H1 (cell line): ENCODE measurements around the gene IFNL1. TPM values are rescaled to one million over a fixed set of nuclear protein-coding genes. Genes with fewer than 3 reads are reported as not detected.
A peak's percentile ranks its signal among the peaks of the same experiment; 100 is the strongest.

Source experiments
- ATF3 ChIP-seq: IDR thresholded peaks from 2 replicates; pipeline ENCODE4 v1.6.1; 2011; ENCODE audit warnings: low read depth, mild to moderate bottlenecking, low read length; ENCODE audit not compliant: insufficient read depth
- EP300 ChIP-seq, 2 experiments: IDR thresholded peaks; 1 replicate in 1 of 2; 2 replicates in 1 of 2; pipeline ENCODE4 v1.6.1; 2011 to 2012; ENCODE audit warnings: low read depth in 2 of 2, low read length in 2 of 2, mild to moderate bottlenecking in 2 of 2, borderline replicate concordance in 1 of 2, inconsistent platforms in 1 of 2, moderate library complexity in 1 of 2
- GTF2F1 ChIP-seq: IDR thresholded peaks from 2 replicates; pipeline ENCODE4 v1.6.1; 2012; ENCODE audit warnings: low read depth, low read length, improper control_type of control experiment, borderline replicate concordance
- JUND ChIP-seq: IDR thresholded peaks from 2 replicates; pipeline ENCODE4 v1.6.1; 2011; ENCODE audit warnings: mild to moderate bottlenecking, improper control_type of control experiment, low read length
- RBBP5 ChIP-seq: IDR thresholded peaks from 2 replicates; pipeline ENCODE4 v1.7.1; 2012; ENCODE audit warnings: low read depth, mild to moderate bottlenecking, inconsistent platforms, low read length, moderate library complexity, borderline replicate concordance
- RXRA ChIP-seq: IDR thresholded peaks from 2 replicates; pipeline ENCODE4 v1.6.1; 2011; ENCODE audit warnings: low read depth, mild to moderate bottlenecking, low read length, moderate library complexity; ENCODE audit not compliant: insufficient read depth
- SIN3A ChIP-seq, 2 experiments: IDR thresholded peaks in 1 of 2; conservative IDR thresholded peaks in 1 of 2; 2 replicates each; pipeline ENCODE4 v1.6.1; 2011 to 2012; ENCODE audit warnings: low read length in 2 of 2, improper control_type of control experiment in 1 of 2, low read depth in 1 of 2, mild to moderate bottlenecking in 1 of 2
- SIX5 ChIP-seq: IDR thresholded peaks from 2 replicates; pipeline ENCODE4 v1.6.1; 2011; ENCODE audit warnings: mild to moderate bottlenecking, low read depth, low read length
- SP4 ChIP-seq: IDR thresholded peaks from 2 replicates; pipeline ENCODE4 v1.6.1; 2012; ENCODE audit warnings: low read length, inconsistent platforms
- TBP ChIP-seq: IDR thresholded peaks from 2 replicates; pipeline ENCODE4 v1.6.1; 2011; ENCODE audit warnings: low read depth, low read length, improper control_type of control experiment
- polyA plus RNA-seq, 7 experiments: library from polyadenylated mRNA; depleted of rRNA in 3 of 7; stranded (reverse) in 5 of 7; unstranded in 2 of 7; fragments of >200 nt in 5 of 7; fragments of 200-250 nt in 2 of 7; gene quantifications; 1 replicate in 5 of 7; 2 replicates in 1 of 7; 4 replicates in 1 of 7; pipeline versions ENCODE4 v1.2.1 to v1.2.3, GENCODE V29; 2011 to 2013; ENCODE audit warnings: missing spikeins in 2 of 7, mixed read lengths in 2 of 7
- total RNA-seq: library from RNA; stranded (reverse); fragmentation: NEBNext Ultra II Directional; extraction: Animal tissue kit (Norgen Biotek cat#: 25700); gene quantifications from 2 replicates; pipeline ENCODE4 v1.2.1, GENCODE V29; 2021

Gene IFNL1
- total and polyA plus RNA-seq, 2 of the 8 experiments (the other 6 are each of a cell fraction or from before 2014, with no cell fraction given) = not detected

DNA sequence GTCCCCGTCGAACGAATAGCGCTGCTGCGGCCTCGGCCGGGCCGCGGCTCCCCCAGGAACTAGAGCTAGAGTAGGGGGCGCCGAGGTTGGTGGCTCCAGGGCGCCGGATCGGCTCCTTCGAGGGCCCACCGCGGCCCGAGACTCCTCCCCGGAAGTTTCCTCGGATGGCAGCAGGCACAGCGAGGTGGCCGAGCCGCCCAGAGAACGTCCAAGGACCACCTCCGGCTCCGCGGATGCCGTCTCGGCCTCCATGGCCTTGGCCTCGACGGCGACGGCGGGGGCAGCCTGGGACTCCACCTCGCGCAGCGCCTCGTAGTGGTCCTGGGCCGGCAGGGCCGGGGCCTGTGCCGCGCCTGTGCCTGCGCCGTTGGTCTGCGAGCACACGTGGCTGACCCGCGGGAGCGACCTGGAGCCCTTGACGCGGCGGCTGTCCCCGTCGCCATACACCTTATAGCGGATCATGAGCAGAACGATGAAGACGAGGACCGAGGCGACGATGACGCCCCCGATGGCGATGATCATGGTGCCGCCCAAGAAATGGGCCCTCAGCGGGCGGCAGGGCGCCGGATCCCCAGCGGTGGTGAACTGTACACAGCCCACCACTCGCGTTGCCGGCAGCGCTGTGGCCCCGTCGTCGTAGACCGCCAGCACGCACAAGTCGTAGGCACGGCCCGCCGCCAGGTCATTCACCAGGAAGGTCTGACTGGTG is 11.8 kb downstream of the IFNL1 start (continued):
- no peak for TF ChIP-seq SP4
- no peak for TF ChIP-seq JUND
- no peak for TF ChIP-seq SIN3A (conservative IDR thresholded peaks at IDR 0.05 in 1 of 2, IDR thresholded peaks at IDR 0.05 in 1 of 2; ENCODE audit: low read depth in 1 of 2, low read length in 2 of 2)
- TF ChIP-seq TBP = no peak
- no peak for TF ChIP-seq GTF2F1
- no peak for TF ChIP-seq RXRA
- TF ChIP-seq ATF3 = no peak
- TF ChIP-seq RBBP5 = 0 out of 2 replicates have a peak, but pooled peaks have one; percentile 67
- TF ChIP-seq EP300 (IDR thresholded peaks at IDR 0.05; ENCODE audit: borderline replicate concordance in 1 of 2, low read depth in 2 of 2, low read length in 2 of 2) = no peak
- TF ChIP-seq SIX5 = no peak
